Activated CD4-positive, alpha-beta T cell treated with anti-CD3 and anti-CD28 coated beads, Interleukin-2, amount 10 ng/mL, durations not matched to agents 7 days and 5 days (primary cell): ENCODE data around the gene SLMAP. TPM values are rescaled to one million over a fixed set of nuclear protein-coding genes. Genes with fewer than 3 reads are reported as not detected.

ENCODE experiments used
- CTCF ChIA-PET: fragments of 350-600 bp; sonication (Branson Sonifier 250); formaldehyde crosslinking; loops from one replicate; lab custom pipeline; 2021; ENCODE audit warnings: antibody characterized with exemption; lab: Charles Lee
- POLR2A ChIA-PET: fragments of 350-600 bp; sonication (Branson Sonifier 250); formaldehyde crosslinking; loops from one replicate; lab custom pipeline; 2021; ENCODE audit warnings: antibody characterized with exemption; lab: Charles Lee
- DNase-seq: peaks from one replicate; pipeline ENCODE4 v3.0.0-alpha.2; 2020
- H3K27ac Mint-ChIP-seq: one replicate; pipeline ENCODE4 v1.8.0; 2021; ENCODE audit warnings: mild to moderate bottlenecking, moderate library complexity, mixed read lengths
- H3K27me3 Mint-ChIP-seq: one replicate; pipeline ENCODE4 v1.8.0; 2021; ENCODE audit warnings: mixed read lengths
- H3K36me3 Mint-ChIP-seq: one replicate; pipeline ENCODE4 v1.8.0; 2021; ENCODE audit warnings: low read depth, mixed read lengths
- H3K4me1 Mint-ChIP-seq: one replicate; pipeline ENCODE4 v1.8.0; 2021; ENCODE audit warnings: mixed read lengths
- H3K4me3 Mint-ChIP-seq: one replicate; pipeline ENCODE4 v1.8.0; 2021; ENCODE audit warnings: mild to moderate bottlenecking, moderate library complexity, mixed read lengths
- H3K9me3 Mint-ChIP-seq: one replicate; pipeline ENCODE4 v1.8.0; 2021; ENCODE audit warnings: mixed read lengths
- total RNA-seq, 2 experiments: library from RNA; stranded (reverse); gene quantifications; one replicate each; pipeline ENCODE4 v1.2.3, GENCODE V29; 2021

Gene SLMAP
- total RNA-seq, 2 experiments from 2014 or later = 47.2 to 51.2 TPM

DNA sequence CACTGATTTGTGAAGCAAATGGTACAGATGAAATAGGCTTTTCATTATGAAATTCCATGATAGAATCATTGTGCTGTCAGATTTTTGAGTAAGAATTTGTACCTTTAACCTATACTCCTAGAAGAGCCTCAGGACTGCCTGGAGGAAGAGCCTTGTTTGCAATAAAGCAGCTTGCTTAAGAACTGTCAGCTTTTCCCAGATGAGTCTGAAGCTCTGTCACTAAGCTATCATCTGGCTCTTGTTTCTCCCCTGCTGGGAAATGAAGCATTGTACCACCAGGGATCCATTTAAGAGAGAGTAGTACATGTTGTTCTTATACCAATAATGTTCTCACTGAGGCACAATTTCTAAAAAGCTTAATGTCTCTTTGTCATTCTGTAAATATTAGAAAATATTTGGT lies 167.0 kb downstream of the SLMAP start:
- no peak overlapping the region for H3K4me3 Mint-ChIP-seq
- DNase-seq = no peak
- ChIA-PET POLR2A (no interaction called here), CTCF (interaction anchor here (1.2 kb wide), 1 partner anchor 8 kb away, joined by 5 read pairs; no protein-coding TSS in a partner anchor)
- H3K36me3 Mint-ChIP-seq = peaks cover 38% of the 10 kb centered on the region
- H3K4me1 Mint-ChIP-seq = no peaks in the 10 kb centered on the region
- H3K27ac Mint-ChIP-seq = no peak overlapping the region
- H3K9me3 Mint-ChIP-seq = no peaks in the 10 kb centered on the region
- no peaks in the 10 kb centered on the region for H3K27me3 Mint-ChIP-seq

DNA sequence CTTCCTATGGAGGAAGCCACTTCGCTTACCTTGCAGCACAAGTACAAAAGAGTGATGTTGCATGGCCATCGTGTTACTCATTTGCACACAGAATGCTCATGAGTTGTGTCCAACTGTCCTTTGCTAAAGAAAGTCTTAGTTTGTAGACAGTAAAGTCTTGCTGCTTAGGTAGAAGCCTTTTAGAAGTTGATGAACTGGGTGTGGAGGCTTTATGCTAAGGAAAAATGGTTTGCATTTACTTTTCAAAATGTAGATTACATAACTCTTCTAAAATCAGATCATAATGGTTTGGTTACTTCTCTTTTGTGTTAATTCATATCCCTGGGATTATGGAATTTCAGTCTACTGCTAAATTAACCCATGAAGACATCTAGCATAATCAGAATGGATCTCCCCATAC lies 167.6 kb downstream of the SLMAP start:
- ChIA-PET POLR2A (no interaction called here), CTCF (interaction anchor here (0.6 to 1.2 kb wide), 2 partner anchors 8 to 389 kb away, joined by 4 to 5 read pairs; no protein-coding TSS in a partner anchor)
- Mint-ChIP-seq H3K4me1 (no peaks in the 10 kb centered on the region), H3K4me3 (no peak overlapping the region), H3K36me3 (peaks cover 34% of the 10 kb centered on the region), H3K27ac (no peak overlapping the region), H3K27me3 (no peaks in the 10 kb centered on the region), H3K9me3 (no peaks in the 10 kb centered on the region)
- DNase-seq = no peak

- ChIA-PET CTCF (no interaction called here), POLR2A (no interaction called here)
- H3K4me3 Mint-ChIP-seq = no peak overlapping the region
- H3K27ac Mint-ChIP-seq = no peak overlapping the region
- H3K9me3 Mint-ChIP-seq = no peaks in the 10 kb centered on the region
- no peak for DNase-seq
- H3K4me1 Mint-ChIP-seq = no peaks in the 10 kb centered on the region
- peaks cover 29% of the 10 kb centered on the region for H3K36me3 Mint-ChIP-seq
- no peaks in the 10 kb centered on the region for H3K27me3 Mint-ChIP-seq
Observed at GRCh38 chr3:57927166-57927565, 171.1 kb downstream of the SLMAP start.

- H3K36me3 Mint-ChIP-seq = peaks cover 33% of the 10 kb centered on the region
- CTCF ChIA-PET = no interaction called here
- H3K27me3 Mint-ChIP-seq = no peaks in the 10 kb centered on the region
- POLR2A ChIA-PET = no interaction called here
- H3K9me3 Mint-ChIP-seq = no peaks in the 10 kb centered on the region
- no peak overlapping the region for H3K27ac Mint-ChIP-seq
- H3K4me3 Mint-ChIP-seq = no peak overlapping the region
- no peaks in the 10 kb centered on the region for H3K4me1 Mint-ChIP-seq
- DNase-seq = no peak
Observed at GRCh38 chr3:57927916-57928315, 171.8 kb downstream of the SLMAP start.

DNA sequence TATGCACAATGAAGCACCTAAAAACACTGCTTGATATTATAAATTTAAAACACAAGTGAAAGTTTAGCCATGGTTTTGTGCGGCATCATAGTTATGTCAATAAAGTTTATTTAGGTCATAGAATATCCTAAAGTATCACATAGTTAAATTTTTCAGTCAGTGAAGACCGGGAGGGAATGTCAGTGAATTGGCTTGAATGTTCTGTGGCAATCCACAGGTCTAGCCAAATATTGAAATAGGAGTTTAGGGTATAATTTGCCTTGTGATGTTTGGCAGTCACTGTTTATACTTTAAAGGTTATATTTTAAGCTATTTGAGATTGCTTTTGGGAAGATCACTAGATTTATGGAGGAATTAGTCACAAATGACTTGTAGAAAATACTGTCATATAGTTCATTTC lies 172.4 kb downstream of the SLMAP start:
- H3K4me1 Mint-ChIP-seq = no peaks in the 10 kb centered on the region
- POLR2A ChIA-PET = no interaction called here
- no peaks in the 10 kb centered on the region for H3K9me3 Mint-ChIP-seq
- no peak for DNase-seq
- H3K27me3 Mint-ChIP-seq = no peaks in the 10 kb centered on the region
- peaks cover 29% of the 10 kb centered on the region for H3K36me3 Mint-ChIP-seq
- H3K27ac Mint-ChIP-seq = no peak overlapping the region
- CTCF ChIA-PET = no interaction called here
- no peak overlapping the region for H3K4me3 Mint-ChIP-seq

DNA sequence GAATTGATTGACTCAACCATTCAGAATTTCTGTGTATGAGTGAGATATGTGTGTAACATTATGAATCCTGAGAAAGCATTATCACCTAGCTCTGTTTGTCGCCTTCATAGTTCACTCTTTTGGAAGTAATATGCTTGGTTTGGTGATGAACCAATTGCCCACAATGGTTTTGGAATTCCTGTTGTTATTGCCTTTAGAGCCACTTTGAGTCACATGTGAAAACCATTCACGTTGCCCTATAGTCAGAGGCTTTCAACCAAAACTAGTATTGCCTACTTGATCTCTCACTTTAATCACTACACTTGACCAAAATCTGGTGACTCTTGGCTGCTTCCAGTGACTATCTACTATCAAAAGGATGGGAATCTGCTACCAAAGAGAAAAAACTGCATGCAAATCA lies 173.9 kb downstream of the SLMAP start:
- no peak overlapping the region for H3K27ac Mint-ChIP-seq
- H3K4me3 Mint-ChIP-seq = no peak overlapping the region
- ChIA-PET CTCF (no interaction called here), POLR2A (no interaction called here)
- no peaks in the 10 kb centered on the region for H3K9me3 Mint-ChIP-seq
- DNase-seq = no peak
- no peaks in the 10 kb centered on the region for H3K27me3 Mint-ChIP-seq
- H3K36me3 Mint-ChIP-seq = peaks cover 17% of the 10 kb centered on the region
- no peaks in the 10 kb centered on the region for H3K4me1 Mint-ChIP-seq

DNA sequence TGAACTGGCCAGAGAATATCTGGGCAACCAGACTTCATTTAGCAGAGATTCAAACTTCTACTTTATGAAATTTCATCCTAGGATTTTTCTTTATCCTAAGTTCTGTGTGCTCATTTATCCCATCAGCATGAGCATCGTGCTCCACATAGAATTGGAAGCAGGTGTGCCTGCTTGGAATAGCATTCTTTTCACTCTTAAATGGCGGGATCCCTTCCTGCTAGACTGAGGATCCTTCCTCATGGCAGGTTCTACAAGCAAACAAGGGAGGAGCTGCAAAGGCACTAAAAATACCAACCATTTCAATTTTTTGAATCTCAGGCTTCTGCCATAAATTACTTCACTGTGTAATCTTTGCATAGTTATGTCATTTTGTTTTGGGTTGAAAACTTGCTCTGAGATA lies 177.5 kb downstream of the SLMAP start:
- POLR2A ChIA-PET = no interaction called here
- CTCF ChIA-PET = no interaction called here

GRCh38 chr3:57934373-57934772 lies 178.3 kb downstream of the SLMAP start:
- Mint-ChIP-seq H3K27me3 (no peaks in the 10 kb centered on the region), H3K4me3 (no peak overlapping the region), H3K4me1 (no peaks in the 10 kb centered on the region), H3K27ac (no peak overlapping the region), H3K9me3 (no peaks in the 10 kb centered on the region), H3K36me3 (peaks cover 8% of the 10 kb centered on the region)
- no peak for DNase-seq
- CTCF ChIA-PET = interaction anchor here (1.2 kb wide), 1 partner anchor 18 kb away, joined by 3 read pairs; no protein-coding TSS in a partner anchor
- POLR2A ChIA-PET = no interaction called here

More for the DNA sequence above, 177.5 kb downstream of the SLMAP start:
- H3K4me1 Mint-ChIP-seq = no peaks in the 10 kb centered on the region
- no peak for DNase-seq
- no peak overlapping the region for H3K4me3 Mint-ChIP-seq
- H3K9me3 Mint-ChIP-seq = no peaks in the 10 kb centered on the region
- H3K27ac Mint-ChIP-seq = no peak overlapping the region
- H3K27me3 Mint-ChIP-seq = no peaks in the 10 kb centered on the region
- peaks cover 8% of the 10 kb centered on the region for H3K36me3 Mint-ChIP-seq

GRCh38 chr3:57935539-57935938 lies 179.4 kb downstream of the SLMAP start:
- ChIA-PET POLR2A (no interaction called here), CTCF (interaction anchor here (1.2 kb wide), 3 partner anchors 11 to 25 kb away, joined by 3 read pairs; no protein-coding TSS in a partner anchor)
- Mint-ChIP-seq H3K4me1 (no peaks in the 10 kb centered on the region), H3K27ac (no peak overlapping the region), H3K4me3 (no peak overlapping the region), H3K36me3 (peaks cover 8% of the 10 kb centered on the region), H3K27me3 (no peaks in the 10 kb centered on the region), H3K9me3 (no peaks in the 10 kb centered on the region)
- DNase-seq = no peak

GRCh38 chr3:57937092-57937491 lies 181.0 kb downstream of the SLMAP start:
- Mint-ChIP-seq H3K27me3 (no peaks in the 10 kb centered on the region), H3K36me3 (peaks cover 7% of the 10 kb centered on the region), H3K9me3 (peaks cover 2% of the 10 kb centered on the region), H3K4me1 (no peaks in the 10 kb centered on the region), H3K27ac (no peak overlapping the region), H3K4me3 (no peak overlapping the region)
- ChIA-PET CTCF (interaction anchor here (0.6 to 1.6 kb wide), 3 partner anchors 12 to 539 kb away, joined by 3 to 5 read pairs (median 3); no protein-coding TSS in a partner anchor), POLR2A (no interaction called here)
- DNase-seq = no peak

GRCh38 chr3:57939775-57940174 lies 183.7 kb downstream of the SLMAP start:
- POLR2A ChIA-PET = no interaction called here
- DNase-seq = no peak

GRCh38 chr3:57942388-57942787 lies 186.3 kb downstream of the SLMAP start:
- Mint-ChIP-seq H3K4me3 (no peak overlapping the region), H3K4me1 (no peaks in the 10 kb centered on the region), H3K36me3 (peaks cover 2% of the 10 kb centered on the region), H3K9me3 (peaks cover 2% of the 10 kb centered on the region), H3K27me3 (peaks cover 2% of the 10 kb centered on the region), H3K27ac (no peak overlapping the region)
- no peak for DNase-seq
- POLR2A ChIA-PET = no interaction called here
- CTCF ChIA-PET = interaction anchor here (0.9 to 1.6 kb wide), 2 partner anchors 20 to 65 kb away, joined by 3 to 4 read pairs; no protein-coding TSS in a partner anchor

More at GRCh38 chr3:57939775-57940174, 183.7 kb downstream of the SLMAP start:
- Mint-ChIP-seq H3K4me1 (no peaks in the 10 kb centered on the region), H3K9me3 (peaks cover 2% of the 10 kb centered on the region), H3K27me3 (peaks cover 2% of the 10 kb centered on the region), H3K27ac (no peak overlapping the region), H3K4me3 (no peak overlapping the region), H3K36me3 (peaks cover 2% of the 10 kb centered on the region)
- CTCF ChIA-PET = interaction anchor here (1.0 to 1.3 kb wide), 2 partner anchors 11 to 17 kb away, joined by 4 to 6 read pairs; no protein-coding TSS in a partner anchor

DNA sequence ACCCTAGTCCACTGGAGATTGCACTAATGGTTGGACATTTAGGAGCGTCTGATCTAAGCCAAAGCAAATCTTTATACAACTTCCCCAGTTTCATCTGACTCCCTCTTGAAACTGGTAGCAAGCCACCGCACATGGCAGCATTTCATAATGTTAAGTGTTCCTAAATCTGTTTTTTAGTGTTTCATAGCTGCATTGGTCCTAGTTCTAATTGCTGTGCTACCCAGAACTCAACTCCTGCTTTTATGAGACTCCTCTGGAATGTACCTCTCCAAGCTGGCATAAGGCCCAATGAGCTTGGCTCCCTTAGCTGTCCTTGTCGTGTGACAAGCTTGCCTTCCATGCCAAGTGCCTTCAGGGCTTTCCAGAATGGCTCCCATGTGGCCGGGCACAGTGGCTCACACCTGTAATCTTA lies 186.8 kb downstream of the SLMAP start:
- Mint-ChIP-seq H3K27me3 (peaks cover 2% of the 10 kb centered on the region), H3K4me1 (no peaks in the 10 kb centered on the region), H3K9me3 (peaks cover 2% of the 10 kb centered on the region), H3K4me3 (no peak overlapping the region), H3K27ac (no peak overlapping the region), H3K36me3 (peaks cover 2% of the 10 kb centered on the region)
- CTCF ChIA-PET = interaction anchor here (0.9 to 1.6 kb wide), 2 partner anchors 20 to 65 kb away, joined by 3 to 4 read pairs; no protein-coding TSS in a partner anchor
- POLR2A ChIA-PET = no interaction called here
- no peak for DNase-seq
